ENCODE results near the gene NALF2.

NALF2 gene

DNA sequence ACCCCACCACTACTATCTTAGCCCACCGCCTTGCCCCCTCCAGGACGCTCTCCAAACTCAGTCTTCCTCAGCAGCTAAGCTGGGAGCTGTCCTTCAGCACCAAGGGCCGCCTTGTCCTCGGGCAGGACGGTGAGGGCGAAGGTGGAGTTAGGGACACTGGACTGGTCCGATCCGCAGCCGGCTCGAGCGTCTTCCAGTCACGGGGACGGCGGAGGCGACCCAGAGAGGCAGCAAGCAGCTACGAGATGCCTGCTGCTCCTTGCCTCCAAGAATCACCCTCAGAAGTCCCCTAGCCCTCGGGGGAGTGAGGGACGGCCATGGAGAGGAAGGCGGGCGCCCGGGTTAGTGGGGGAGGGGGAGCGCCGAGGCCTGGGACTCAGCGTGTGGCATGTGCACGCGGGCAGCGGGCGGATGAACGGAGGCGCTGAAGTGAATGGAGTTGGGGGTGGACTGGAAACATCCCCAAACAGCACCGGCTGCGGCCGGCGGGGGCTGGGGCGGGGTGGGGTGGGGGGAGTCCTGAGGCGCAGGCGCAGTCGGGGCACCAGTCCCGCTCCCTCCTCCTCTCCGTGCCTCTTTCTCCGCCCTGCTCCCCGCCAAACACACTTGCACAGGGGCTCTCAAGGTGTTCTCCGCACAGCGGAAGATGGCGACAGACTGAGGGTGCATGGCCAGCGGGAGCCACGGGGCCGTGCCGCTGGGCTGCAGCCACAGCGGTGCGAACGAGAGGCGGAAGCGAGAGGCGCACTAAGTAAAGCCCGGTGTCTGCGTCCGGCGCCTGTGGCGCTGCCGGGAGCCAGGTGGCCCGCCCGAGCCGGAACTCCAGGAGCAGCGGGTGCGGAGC, at the start of gene NALF2:
NALF2 (plus strand) TSS at position 545 of the 844 bp plus-strand sequence. CDS start 957 bp downstream, outside the sequence.
- peak in 1 of 2 donors; percentile 7 for DNase-seq (ENCODE audit: low read depth in 1 of 2, low spot score in 1 of 2)

DNA sequence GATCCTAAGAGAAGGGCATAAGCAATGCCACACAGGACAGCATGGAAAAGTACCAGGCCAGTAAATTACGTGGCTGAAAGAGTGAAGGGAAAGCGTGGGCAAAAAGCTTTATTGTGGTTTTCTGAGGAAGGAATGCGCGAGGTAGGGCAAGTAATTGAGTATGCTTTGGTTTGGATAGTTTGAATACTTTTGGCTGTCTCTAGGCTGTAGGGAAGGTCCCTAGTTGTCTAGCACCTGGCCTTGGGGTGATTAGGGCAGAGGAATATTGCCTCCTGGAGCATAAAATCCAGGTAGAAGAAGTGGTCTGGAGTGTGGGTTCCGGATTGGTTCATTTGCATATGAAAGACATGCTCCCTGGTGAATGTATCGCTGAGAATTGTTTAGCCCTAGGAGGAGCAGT, 46.4 kb upstream of the NALF2 start:
- no peak for DNase-seq (ENCODE audit: low read depth in 1 of 2, low spot score in 1 of 2)

DNA sequence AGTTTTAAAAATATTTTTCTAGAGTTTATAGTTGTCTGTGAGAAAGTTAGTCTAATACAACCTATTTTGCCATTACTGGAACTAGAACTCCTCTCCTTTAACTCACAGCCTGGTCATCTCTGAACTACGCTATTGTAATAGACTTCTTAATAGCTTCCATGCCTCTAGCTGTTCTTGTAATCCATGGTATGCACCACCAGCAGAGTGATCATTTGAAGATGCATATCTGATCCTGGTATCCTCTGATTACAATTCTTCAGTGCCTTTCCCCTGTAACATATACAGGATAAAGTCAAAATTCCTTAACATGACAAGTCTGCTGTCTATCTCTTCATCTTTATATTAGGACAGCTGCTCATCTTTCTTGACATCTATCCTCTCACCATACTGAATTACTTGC, 37.6 kb upstream of the NALF2 start:
- no peak for DNase-seq (ENCODE audit: low read depth in 1 of 2, low spot score in 1 of 2)

DNA sequence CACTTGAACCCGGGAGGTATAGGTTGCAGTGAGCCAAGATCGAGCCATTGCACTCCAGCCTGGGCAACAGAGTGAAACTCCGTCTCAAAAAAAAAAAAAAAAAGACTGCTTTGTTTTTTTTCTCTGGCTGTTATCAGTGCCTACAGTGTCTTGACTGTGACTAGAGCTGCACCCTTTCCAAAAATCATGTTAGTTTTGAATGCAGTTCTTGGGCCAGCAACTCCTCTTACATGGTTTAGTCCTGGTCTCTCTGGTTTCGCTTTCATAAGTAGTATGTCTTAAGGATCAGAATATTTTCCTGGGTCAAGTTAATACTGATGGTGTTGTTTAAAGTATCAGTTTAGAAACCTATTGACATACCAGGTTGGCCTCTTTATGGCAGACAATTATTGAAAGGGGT, 34.2 kb upstream of the NALF2 start:
- no peak for DNase-seq (ENCODE audit: low read depth in 1 of 2, low spot score in 1 of 2)

DNA sequence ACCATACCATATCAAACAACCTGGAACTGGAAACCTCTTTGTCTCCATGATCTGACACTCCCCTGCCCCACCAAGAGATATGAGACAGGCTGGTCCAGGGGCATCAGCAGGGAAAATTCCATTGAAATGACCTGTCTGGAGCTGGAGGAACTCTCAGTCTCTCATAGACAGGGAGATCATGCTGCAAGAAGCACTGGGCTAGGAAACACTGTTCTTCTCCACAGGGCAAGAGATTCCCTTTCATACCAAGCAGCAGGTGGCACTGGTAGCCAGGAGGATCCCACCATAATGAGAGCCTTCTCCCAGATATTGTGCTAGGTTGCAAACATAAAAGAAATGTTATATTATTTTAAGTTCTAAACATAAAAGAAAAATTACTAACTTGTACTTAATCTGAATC, 14.5 kb upstream of the NALF2 start:
- no peak for DNase-seq (ENCODE audit: low read depth in 1 of 2, low spot score in 1 of 2)

DNA sequence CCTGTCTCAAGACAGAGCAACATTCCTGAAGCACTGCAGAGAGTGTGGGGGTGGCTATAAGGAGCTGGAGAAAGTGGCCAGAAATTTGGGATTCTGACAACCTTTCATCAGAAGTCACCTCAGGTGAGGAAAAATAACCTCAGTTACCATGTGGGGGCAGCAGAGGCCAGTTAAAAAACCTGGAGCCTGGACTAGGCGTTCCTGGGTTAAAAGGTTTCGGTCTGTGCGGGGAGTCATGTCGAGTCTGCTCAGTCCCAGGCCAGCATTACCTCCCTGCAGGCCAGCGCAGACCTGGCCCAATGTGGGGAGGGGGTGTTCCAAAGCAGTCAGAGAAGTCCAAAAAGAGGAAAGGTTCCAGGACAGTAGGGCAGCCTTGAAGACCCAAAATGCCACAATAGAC, 10.9 kb upstream of the NALF2 start:
- no peak for DNase-seq (ENCODE audit: low read depth in 1 of 2, low spot score in 1 of 2)

DNA sequence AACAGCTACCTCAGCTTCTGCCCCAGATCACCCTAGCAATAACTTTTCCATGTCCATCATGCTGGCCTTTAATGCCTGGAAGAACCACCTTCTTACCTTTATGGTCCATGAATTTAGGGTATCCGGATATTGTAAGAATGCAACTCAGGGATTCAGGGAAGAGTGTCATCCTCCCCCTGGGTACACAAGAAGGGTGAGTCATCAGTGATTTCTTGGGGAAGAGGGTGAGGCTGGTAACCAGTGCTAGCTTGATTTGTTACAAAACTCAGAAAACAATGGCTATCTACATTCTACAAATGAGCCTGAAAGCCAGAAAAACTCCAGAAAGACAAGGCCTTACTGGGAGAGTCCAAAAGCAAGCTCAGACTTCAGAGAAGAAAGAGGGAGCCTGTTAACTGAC, 10.4 kb upstream of the NALF2 start:
- no peak for DNase-seq (ENCODE audit: low read depth in 1 of 2, low spot score in 1 of 2)

DNA sequence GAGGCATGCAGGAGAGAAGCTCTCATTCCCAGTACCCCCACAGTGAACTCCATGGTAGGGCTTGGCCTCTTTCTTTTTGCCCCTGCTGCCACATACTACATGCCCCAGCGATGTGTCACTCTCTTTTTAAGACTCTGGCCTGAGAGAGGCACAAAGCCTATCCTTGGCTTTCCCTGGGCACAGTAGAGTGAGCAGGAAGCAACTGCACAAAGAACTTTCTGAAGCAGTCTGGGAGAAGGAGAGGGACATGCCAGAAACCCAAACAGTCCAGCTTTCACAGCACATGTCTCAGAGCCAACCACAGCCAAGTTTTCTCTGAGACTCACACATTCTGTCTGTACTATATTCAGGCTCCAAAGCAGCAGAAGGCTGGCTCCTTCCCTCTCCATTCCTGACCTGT, 7.9 kb upstream of the NALF2 start:
- DNase-seq (ENCODE audit: low read depth in 1 of 2, low spot score in 1 of 2): no peak

DNA sequence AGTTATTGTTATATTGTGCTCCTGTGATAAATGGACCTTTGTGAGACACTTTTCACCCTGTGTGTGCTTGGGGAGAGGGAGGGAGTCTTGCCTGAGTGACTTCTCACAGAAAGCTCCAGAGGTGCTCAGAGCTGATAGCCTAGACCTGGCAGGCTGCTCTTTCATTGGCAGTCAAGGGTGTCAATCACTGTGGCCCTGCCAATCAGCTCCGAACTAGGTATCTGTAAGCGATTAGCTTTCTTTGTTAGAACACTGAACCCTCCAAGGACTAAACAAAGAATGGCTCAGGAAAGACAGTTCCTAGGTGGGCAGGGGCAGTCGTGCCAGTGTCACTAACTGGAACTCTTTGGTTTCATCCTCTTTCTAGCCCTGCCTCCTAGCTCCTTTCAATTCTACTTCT, 2.7 kb upstream of the NALF2 start:
- no peak for DNase-seq (ENCODE audit: low read depth in 1 of 2, low spot score in 1 of 2)

DNA sequence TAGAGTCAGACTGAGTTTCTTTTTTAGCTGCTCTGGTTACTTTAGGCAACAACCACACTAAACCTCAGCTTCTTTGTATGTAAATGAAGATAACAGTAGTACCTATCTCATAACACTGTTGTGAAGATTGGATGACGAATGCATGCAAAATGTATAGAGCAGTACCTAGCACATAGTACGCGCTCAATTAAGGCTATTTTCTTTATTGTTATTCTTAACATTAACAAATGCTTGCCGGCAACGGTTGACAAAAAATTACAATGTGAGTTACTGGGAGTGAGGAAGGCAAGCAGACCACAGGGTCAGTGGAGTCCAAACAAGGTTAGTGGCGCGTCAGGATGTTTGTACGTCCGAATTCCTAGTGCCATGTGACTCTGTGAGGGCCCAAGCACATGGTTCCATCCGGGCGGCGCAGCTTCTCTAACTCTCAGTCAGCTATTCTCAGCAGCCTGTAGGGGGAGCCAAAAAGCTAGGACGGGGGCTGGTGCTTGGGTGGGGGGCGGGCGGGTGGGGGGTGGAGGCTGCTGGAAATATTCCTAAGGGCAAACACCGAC, 821 bp upstream of the NALF2 start:
- no peak for DNase-seq (ENCODE audit: low read depth in 1 of 2, low spot score in 1 of 2)

DNA sequence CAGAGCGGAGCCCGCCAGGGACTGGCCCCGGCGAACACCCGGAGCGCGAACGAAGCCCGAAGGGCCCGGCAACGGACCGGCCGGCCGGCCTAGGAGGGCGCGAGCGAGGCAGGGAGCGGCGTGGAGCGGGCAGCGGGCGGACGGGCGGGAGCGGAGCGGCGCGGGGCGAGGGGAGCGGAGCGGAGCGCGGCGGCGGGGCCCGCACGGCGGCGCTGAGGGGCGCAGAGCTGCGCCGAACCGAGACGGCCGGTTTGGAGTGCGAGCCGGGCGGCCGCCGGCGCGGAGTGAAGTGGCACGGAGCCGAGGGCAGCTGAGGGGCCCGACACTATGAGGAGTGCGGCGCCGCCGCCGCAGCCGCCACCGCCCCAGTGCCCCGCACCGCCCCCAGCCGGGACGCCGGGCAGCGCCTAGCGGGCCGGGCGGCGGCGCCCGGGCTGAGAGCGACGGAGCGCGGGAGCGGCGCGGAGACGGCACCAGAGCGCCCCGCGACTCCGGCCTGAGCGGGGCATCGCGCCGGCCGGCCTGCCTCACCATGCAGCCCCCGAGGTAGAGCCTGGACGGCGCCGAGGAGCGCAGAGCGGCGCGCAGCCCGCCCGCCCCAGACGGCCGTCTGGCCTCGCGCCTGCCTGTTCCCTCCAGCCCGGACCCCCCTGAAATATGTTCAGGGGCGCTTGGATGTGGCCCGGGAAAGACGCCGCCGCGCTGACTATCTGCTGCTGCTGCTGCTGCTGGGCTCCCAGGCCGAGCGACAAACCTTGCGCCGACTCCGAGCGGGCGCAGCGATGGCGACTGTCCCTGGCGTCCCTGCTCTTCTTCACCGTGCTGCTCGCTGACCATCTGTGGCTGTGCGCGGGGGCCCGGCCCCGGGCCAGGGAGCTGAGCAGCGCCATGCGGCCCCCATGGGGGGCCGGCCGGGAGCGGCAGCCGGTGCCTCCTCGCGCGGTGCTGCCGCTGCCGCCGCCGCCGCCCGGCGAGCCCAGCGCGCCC, 793 bp downstream of the NALF2 start:
- no peak for DNase-seq (ENCODE audit: low read depth in 1 of 2, low spot score in 1 of 2)

DNA sequence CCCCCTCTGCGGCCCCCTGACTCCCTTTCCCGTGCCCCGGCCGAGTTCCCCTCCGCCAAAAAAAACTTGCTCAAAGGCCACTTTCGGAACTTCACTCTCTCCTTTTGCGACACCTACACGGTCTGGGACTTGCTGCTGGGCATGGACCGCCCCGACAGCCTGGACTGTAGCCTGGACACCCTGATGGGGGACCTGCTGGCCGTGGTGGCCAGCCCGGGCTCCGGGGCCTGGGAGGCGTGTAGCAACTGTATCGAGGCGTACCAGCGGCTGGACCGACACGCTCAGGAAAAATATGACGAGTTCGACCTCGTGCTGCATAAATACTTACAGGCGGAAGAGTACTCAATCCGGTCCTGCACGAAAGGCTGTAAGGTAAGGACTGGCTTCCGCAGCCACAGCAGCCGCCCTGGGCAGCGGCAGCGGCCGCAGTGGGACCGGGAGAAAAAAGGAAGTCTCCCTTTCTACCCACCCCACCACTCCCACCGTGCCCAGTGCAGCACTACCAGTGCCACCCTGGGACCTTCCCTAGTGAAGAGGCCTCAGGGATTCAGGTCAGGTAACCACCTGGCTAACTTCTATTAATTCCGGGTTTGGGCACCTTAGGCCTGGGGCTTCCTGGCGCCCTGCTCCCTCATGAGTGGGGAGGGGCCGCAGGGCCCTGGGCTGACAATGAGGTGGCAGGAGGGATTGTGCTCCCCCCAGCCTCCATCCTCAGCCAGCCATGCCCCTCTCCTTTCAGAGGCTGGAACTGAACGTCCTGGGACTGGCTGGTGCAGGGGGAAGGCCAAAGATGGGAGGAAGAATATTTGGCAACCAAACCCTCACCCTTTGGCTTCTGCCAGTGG, 1.9 kb downstream of the NALF2 start:
- no peak for DNase-seq (ENCODE audit: low read depth in 1 of 2, low spot score in 1 of 2)

DNA sequence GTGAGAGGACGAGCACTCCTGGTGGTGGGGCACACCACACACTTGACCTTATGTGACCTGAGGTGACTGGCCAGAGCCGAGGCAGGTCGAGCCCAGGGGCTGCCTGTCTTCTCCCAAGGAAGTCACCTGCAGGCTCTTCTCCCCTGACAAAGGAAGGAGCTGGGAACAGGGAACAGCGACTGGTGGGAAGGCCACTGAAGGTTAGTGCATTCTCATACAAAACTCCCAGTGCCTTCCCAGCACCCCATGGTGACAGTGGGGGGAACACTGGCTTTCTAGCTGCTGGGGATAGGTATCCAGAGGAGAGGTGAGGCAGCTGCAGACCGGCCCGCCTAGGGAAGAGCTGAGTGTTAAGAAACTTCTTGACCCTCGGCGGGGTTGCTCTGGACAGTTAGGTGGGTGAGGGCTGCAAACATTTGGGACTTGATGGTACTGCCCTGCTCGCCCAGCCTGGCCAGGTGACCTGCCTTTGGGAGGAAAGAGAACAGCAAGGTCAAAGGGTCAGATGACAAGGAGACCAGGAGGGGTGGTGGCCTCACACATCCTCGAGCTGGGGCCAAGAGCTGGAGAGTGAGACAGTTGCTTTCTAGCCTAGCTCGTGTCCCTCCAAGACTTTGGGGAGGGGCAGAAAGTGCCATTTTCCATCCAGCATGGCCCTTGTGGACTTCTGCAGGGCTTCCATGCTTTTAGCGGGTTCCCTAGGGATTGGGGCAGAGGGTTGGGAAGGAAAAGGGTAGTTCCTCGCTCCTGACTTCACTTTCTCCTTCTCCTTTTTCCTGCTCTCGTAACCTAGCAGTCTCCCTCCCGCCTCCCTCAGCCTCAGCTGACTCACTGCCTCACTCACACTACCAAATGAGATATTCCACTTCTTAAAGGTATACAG, 2.7 kb downstream of the NALF2 start:
- DNase-seq (ENCODE audit: low read depth in 1 of 2, low spot score in 1 of 2): no peak

DNA sequence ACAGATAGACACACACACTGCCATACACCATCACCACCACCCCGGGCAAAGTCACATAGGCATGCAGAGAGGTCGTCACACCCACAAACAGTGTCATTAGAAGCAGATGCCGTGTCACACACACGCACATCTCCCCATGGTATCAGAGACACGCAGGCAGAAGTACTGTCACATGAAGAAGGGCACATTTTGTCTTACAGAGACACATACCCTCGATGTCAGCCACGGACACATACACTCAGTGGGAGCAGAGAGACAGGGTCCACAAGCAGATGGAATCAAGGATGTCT, 3.3 kb downstream of the NALF2 start:
- no peak for DNase-seq (ENCODE audit: low read depth in 1 of 2, low spot score in 1 of 2)

DNA sequence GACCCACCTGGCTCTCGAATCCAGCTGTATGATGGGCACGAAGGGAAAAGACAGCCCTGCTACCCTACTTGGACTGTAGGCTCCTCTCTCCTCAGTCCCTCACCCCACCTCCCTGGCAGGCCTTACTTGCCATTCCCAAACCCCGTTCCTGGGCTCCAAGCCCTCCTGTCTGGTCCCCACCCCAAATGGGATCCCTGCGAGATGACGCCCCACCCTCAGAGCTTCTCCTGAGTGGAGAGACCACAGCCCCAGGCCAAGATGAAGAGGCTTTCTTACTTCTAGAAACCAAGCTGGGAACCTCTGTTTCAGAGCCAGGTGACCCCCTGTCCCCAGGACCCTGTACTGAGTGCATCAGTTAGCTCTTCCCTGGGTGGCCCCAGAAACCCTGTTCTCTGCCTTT, 4.5 kb downstream of the NALF2 start:
- DNase-seq (ENCODE audit: low read depth in 1 of 2, low spot score in 1 of 2): no peak

DNA sequence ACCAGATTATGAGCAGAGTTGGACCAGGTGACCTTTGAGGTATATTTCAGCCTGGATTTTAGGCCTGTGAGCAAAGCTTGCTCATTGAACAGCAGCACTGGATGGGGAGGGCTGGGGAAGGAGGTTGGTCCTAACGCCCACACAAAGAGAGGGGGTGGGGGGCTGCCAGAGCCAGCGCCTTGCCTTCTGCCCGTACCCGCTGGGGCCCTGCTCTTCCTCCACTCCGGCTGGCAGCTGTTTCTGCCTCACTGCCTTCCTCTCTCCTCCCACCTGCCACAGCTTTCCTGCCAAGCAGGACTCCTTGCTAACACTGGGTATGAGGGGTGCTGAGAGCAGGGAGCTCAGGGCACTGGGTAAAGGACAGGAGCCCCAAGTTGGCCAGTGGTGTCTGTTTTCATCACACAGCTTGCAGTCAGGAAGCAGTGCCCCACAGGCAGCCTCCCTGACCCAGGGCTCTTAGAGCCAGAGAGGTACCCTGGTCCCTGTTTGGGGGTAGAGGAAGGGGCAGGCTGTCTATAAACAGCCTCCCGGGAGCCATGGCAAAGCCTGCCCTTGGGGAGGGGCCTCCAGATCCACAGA, 6.1 kb downstream of the NALF2 start:
- DNase-seq (ENCODE audit: low read depth in 1 of 2, low spot score in 1 of 2): no peak

DNA sequence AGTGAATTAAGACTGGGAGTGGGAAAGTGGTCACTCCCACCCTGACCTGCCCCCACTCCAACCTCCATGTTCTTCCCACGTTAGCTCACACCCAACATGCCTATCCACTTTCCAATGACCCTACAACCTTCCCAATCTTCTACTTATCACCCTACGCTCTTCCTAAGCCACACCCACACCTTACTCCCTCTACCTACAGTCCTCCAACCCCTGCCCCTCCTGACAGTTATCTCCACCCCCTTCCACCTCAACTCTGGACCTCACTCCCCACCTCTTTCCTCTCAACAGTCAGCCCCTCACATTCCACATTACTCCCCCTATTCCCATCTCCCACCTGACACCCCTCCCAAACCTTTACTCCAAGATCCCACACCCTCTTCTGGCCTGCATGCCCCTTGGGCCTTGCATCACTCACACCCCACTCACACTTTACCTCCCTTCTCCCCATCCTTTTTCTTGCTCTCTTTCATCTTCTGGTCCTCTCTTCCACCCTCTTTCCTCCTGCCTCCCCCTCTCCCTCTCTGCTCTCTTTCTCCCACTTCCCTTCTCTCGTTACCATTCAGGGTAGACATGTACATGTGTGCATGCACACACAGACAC, 6.9 kb downstream of the NALF2 start:
- no peak for DNase-seq (ENCODE audit: low read depth in 1 of 2, low spot score in 1 of 2)

DNA sequence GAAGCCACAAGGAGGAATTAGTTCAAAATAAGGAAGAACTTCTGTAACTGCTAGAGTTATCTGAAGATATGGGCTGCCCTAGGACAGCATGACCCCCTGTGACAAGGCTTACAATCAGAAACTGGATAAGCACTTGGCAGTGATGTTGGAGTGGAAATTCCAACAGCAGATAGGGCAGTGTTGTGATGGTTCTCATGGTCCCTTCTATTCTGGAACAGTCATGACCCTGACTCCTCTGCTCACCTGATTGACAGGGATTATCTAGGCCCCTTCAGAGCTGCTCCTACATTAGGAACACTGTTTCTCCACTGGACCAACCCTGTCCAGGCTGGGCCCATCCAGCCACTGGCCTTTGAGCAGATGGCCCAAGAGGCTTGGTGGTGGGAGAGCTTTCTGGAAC, 17.9 kb downstream of the NALF2 start:
- DNase-seq (ENCODE audit: low read depth in 1 of 2, low spot score in 1 of 2): no peak

DNA sequence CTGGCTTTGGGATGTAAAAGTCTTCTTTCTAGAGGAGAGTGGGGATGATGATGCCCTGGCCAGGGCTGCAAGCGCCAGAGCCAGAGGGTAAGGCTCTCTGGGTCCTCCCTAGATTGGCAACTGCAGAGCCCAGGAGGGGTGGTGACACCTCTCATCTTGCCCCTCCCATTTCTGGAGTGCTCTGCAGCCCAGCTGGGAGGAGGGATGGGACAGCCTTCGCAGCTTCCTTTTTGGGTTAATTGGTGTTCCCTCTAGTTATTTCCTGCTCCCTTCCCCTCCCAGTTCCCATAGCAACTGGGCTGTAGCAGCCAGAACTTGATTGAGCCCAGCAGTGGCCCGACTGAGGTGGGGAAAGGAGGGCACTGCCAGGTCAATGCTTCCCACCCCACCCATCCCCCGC, 19.2 kb downstream of the NALF2 start:
- DNase-seq (ENCODE audit: low read depth in 1 of 2, low spot score in 1 of 2): no peak
